GM19395 (cell line): ENCODE data around the gene DNASE1.
"Not testable (repeated sequence)": the region's sequence is repeated elsewhere in the genome, so short reads cannot be mapped to it uniquely, and the experiment has no call there.

Source experiments
- ATAC-seq: cut with Tn5 transposase; IDR thresholded peaks from one replicate; pipeline ENCODE4 v1.9.1; 2021; ENCODE audit warnings: mild to moderate bottlenecking, moderate library complexity; ENCODE audit not compliant: unreplicated experiment

Gene DNASE1

DNA sequence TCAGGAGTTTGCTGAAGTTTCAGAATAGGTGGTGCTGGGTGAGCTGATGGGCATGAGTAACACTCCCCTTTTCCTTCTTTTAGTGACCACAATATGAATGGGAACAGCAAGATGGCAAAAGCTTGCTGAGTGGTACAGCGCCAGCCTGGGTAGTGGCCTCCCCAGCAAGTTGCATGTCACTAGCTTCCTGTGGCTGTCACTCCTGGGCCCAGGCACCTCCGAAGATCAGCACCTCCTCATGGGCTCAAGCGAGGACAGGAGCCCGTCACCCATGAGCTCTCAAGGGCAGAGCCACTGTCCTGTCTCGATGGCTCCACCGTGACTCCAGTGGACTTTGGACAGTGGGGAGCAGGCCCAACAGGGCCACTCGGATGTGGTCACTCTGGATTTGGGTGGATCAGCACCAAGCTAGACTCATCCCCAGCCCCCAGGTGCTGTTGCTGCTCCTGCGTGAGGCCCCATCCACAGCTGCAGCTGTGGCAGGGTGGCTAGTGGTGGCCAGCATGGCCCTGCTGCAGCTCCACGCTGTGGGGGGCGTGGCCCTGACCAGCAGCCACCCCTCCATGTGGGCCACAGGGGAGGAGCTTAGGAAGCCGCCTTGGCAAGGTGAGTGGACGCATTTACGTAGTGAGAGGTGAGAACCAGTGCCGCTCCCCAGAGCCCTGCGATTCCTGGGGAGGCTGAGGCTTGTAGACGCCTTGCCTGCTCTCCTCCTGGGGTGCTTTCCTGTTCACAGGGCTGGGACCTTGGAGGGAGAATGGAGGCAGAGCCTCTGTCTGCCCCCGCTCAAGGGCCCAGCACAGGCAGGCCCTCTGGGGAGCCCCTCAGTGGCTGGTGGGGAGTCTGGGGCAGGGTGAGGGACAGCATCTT lies 13.6 kb upstream of the DNASE1 start:
- no peak for ATAC-seq

DNA sequence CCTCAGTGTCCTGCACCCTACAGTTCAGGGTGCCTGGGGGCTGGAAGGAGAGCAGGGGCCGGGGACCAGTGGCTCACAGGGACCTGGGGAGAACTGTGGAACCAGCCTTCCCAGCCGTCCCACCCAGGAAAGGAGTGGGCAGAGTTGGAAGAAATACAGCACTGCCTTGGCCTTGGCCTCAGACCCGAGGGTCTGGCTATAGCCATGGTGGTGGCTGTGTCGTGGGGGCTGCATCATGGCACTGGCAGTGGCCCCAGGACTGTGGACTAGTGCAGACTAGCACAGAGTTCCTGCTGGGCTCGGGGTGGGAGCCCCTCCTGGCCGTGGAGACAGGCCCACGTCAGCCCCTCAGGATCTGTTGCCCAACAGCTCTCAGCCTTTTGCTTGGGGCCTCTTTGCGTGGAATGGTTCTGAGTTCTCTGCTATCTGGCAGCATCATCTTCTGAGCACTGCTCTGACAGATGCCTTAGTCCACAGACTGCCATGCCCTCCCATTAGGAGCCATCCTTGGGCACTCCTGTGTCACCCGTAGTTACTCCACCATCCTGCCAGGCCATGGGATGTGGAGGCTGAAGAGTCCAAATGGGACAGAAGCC lies 12.6 kb upstream of the DNASE1 start:
- ATAC-seq, result no peak

DNA sequence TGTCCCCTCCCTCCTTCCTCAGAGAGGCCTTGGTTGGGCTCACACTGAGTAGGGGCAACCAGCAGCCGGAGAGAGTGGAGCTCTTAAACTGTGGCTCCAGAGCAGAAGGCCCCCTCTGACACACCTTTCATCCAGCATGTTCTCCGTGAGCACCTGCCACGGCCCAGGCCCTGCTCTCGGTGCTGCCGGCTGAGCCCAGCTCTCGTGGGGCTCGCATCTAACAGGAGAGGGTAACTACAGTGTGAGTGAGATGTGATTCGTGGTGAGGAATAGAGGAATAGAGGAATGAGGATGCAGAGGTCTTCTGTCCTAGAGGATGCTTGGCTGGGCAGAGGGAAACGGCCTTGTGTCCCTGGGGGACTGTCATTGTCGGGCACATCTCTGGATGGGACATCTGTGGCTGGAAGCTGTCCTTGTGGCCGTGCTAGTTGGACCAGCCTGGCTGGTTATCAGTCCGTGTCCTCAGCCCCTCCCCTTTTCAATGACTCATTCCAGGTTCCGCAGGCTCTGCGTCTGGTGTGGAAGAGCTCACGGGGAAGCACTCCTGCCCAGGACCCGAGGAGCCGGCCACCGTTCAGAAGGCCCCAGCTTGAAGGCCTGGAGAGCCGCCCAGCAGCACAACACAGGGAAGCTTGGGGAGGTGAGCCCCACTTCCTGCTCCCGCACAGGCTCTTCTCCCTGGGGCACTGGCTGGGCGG lies 11.9 kb upstream of the DNASE1 start:
- ATAC-seq, result no peak

DNA sequence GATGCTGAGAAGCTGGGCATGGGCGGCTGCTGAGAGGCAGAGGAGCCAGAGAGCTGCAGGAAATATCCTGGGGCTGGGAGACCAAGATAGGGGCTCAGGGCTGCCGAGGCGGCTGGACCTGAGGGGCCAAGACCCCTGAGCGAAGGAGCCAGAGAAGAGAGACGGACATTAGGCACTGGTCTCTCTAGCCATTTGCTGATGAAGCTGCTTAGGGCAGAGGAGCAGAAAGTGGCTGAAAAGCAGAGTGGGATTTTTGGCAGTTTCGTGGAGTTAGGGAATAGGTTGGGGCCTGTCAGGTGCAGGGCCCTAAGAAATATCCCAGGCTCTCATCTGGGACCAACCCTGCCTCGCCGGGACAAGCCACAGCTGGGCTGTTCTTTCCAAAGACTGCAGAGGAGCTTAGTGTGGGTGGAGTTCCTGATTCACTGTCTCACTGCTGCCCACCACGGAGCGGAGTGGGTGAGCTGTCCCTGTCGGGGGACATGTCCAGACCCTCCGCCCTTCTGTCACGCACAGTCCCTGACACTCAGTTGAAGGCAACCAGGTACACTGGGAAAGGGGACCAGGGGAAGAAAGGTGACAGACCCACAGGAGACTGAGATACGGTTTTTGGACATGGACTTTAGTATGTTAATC lies 11.3 kb upstream of the DNASE1 start:
- no peak for ATAC-seq

DNA sequence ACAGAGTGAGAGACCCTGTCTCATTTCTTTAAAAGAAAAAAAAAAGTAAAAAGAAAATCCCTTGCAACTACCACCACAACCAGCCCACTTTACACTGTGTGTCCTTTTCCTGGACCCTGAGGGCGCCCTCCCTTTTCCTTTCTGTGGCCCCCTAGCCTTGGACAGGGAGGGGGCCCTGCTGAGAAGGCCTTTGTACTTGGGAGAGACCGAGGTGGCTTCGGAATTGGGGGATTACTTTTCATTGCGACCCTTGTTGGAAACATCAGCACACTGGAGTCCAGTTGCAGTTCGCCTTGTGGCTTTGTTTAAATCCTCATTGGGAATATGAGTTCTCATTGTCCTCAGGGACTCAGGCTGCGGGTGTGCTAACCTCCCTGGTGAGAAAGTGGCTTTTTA lies 9.4 kb upstream of the DNASE1 start:
- ATAC-seq, result no peak

DNA sequence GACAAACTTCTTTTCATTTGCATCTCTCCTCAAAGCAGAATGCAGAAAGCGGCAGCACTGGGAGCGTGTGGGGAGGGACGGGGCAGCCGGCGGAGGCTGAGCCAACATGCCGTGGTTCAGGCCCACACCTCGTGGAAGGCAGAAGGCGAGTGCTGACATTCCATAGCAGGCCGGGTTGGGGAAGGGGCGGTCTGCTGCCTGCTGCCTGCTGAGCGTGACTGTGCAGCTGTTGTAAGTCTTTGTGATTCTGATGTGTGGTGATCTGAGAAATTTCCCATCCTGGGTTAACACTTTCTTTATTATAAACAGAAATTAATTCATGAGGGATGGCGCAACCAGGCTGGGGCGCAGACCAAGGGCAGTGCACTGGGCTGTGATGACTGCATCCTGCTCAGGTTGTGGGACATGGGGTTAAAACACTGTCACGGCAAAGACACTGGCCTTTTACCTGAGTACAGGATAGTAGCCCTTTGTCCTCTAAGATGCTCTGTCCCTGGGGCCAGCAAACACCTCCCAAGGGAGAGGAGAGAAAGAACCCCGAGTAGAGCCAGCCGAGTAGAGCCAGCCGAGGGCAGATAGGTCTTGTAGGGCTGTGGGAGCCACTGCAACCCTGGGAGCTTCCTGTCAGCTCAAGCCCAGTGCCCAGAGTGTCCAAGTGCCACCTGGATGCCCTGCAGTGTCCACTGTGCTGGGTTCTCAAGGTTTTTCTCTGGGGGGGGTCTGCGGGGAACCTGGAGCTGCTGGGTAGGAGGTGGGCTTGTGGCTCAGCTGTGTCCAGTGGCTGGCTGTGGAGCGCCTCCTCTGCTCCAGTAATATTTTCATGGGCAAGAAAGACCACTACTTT lies 8.8 kb upstream of the DNASE1 start:
- ATAC-seq, result no peak

DNA sequence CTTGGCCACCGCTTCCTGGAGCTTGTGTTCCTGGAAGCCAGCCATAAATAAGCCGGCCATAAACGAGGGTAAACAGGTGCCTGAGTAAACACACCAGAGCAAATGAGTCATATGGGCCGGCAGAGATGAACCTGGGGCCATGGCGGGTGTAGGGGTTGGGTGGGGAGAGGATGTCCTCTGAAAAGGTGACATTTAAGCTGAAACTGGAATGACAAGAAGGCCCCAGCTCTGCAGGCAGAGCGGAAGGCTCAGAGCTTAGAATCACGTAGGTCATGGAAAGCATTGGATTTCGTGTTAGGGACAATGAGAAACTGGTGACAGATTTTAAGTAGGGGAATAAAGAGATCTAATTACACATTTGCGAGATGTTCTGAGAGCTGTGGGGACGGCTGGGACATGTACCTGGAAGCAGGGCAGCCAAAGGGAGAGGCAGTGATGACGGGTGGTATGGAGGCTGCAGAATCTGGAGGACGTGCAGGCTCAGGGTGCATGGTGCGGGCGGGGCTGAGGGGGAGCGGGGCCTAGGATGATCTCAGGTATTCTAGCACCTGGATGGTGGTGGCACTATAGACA lies 8.1 kb upstream of the DNASE1 start:
- ATAC-seq, result no peak

DNA sequence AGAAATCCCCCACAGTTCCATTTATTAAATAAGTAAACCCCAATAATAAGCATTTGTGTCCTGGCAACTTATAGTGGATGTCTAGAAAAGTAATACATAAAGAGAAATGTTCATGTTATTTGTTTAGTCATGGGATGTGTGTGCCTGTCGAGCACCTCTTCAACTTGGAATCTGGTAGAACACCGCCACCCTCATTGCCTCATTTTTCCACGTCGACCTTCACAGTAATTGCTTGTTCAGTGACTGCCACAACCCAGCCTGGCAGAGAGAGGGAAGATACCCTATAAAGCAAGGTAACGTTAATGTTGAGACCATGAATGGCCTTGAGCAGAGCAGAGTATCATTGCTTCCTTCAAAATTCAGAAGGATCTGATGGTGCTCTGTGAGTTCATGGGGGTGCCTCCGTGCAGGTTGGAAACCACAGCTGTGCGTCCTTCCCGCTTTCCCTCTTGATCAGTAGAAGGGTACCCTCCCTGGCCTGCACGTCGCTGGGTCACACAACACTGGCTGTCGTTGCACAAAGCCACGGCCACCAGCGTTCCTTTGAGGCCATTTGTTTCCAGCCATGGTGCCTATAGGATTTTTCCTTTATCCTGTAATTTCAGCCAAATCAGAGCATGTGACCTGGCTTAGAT lies 3.7 kb upstream of the DNASE1 start:
- no peak for ATAC-seq

DNA sequence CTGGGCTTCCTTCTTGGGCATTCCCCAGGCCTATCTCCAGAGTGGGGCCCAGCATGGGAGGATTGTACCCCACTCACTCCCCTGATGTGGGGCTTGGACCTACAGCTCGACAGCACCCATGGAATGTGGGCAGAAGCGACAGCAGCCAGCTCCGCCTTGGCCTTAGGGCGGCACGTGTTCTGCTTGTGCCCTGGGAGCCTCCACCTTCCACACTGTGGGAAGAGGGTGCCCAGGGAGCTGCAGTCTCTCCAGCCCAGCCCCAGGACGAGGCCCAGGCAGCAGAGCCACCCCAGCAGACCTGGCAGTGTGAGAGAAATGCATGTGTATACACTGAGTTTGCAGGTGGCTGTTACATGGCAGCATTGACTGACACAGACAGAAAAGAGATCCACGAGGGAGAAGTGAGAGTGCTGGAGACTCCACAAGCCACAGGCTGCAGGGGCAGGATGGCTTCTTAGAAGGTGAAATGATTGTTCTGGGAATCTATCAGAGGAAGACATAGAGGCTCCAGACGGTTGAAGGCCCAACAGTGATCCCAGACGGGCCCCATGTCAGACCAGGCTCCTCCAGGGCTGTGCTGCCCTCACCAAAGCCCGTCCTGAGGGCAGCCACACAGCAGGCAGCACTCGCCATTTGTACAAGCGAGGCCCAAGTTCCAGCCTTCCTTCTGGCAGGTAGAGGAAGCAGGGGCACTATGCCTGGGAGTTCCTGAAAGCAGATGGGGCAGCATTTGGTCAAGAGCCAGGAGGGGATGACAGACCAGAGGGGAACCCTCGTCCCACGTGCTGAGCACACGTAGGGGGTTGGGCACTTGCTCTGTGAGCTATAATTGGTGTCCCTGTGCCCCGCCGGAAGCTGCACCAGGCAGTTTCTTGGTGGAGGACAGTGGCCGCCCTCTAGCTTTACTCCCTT lies 2.8 kb upstream of the DNASE1 start:
- ATAC-seq, result no peak

DNA sequence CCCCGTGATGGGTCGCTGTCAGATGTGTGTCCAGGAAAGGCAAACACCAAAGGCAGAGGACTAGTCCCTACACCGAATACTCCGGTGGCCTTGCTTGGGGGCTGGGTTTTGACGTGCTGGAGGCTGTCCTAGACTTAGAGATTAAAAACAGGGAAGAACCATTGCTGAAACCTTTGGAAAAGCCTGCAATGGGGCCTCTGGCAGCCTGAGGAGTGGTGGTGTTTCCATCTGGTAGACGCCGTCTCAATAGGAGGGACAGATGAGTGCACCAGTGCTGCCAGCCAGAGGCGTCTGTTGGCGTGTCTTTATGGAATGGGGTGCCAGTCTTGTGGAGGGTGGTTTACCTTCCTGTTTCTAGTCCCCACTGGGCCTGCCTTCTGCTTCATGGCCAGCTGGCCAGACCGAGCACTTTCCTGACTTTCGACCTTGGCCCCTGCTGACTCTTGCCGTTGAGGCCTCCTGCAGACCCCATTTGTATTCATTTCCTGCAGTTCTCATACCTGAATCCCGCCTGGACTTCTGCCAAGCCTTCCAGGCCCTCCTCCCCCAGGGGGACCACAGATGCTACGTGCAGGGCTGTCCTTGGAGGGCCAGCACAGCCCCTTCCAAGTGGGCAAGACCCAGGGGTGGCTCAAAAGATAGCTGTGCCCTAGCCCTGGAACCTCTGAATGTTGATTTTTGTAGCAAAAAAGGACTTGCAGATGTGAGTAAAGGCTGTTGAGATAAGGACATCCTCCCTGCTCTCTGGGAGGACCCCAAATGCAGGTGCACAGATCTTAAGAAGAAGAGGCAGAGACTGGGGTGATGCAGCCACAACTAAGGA lies 1.9 kb upstream of the DNASE1 start:
- no peak for ATAC-seq

DNA sequence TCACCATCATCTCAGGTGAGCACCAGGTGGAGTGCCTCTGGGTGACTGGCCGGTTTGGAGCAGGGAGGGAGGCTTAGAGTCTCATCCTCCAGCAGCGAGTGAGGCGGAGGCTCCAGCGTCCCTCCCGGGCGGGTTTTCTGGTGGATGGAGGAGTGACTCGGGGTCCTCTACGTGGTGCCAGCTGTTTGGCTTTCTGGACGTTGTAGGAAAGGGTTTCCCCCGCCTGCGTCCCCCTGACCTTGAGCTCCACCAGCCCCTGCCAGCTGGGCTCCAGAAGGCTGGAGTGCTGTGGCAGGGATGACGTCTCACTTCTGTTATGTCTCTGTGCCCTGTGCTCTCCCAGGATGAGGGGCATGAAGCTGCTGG lies 522 bp downstream of the DNASE1 start:
- ATAC-seq, result no peak

DNA sequence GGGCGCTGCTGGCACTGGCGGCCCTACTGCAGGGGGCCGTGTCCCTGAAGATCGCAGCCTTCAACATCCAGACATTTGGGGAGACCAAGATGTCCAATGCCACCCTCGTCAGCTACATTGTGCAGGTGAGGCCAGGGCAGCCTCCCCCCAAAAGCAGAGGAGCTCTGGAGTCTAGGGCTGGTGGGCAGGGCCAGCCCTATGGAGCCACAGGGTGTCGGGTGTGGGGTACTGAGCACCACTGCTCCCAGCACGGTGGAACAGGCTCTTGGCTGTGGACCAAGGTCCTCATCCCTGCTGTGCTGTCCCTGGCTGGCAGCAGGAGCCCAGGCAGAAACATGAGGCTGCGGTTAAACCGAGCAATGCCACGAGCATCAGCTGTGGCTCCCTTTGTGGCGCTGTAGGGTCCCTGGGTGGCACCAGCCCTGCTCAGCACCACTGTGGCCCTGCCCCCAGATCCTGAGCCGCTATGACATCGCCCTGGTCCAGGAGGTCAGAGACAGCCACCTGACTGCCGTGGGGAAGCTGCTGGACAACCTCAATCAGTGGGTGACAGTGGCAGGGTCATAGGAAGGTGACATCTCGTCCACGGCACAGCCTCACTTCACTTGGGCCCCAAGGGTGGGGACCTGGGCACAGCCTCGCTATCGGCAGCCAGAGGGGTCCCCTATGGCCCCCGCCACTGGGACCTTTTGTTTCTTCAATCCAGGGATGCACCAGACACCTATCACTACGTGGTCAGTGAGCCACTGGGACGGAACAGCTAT lies 1.1 kb downstream of the DNASE1 start:
- ATAC-seq, result no peak

DNA sequence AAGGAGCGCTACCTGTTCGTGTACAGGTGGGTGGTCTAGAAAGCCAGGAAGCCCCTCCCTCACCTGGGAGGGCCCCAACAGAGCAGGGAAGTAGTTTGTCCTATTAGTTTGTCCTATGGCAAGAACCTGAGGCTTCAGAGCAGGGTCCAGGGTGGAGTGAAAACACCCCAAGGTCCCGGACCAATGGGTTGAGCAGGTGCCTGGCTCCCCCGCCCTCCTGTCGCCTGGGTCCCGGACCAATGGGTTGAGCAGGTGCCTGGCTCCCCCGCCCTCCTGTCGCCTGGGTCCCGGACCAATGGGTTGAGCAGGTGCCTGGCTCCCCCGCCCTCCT lies 1.6 kb downstream of the DNASE1 start:
- not testable (repeated sequence) for ATAC-seq

DNA sequence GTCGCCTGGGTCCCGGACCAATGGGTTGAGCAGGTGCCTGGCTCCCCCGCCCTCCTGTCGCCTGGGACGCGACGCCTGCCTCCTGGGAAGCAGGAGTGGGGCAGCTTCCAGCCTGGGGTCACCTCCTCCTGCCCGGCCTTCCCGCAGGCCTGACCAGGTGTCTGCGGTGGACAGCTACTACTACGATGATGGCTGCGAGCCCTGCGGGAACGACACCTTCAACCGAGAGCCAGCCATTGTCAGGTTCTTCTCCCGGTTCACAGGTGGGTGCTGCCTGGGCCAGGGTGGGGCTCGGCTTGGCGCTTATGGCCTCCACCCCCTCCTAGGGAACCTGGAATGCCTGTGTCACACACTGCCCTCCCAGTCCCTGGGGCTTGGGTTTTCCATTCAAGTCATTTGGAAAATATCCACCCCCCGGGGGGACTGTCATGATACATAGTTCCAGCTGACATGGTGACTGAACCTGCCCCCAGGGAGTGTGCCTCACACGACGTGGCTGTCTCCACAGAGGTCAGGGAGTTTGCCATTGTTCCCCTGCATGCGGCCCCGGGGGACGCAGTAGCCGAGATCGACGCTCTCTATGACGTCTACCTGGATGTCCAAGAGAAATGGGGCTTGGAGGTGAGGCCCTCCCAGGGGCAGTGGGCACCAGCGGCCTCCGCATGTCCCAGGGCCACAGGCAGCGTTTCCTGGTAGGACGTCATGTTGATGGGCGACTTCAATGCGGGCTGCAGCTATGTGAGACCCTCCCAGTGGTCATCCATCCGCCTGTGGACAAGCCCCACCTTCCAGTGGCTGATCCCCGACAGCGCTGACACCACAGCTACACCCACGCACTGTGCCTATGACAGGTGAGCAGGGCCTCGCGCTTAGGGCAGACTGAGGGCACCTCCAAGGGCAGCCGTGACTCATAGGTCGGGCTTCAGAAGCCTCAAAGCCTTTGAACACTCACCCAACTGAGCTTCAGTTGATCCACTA lies 2.3 kb downstream of the DNASE1 start:
- no peak for ATAC-seq

DNA sequence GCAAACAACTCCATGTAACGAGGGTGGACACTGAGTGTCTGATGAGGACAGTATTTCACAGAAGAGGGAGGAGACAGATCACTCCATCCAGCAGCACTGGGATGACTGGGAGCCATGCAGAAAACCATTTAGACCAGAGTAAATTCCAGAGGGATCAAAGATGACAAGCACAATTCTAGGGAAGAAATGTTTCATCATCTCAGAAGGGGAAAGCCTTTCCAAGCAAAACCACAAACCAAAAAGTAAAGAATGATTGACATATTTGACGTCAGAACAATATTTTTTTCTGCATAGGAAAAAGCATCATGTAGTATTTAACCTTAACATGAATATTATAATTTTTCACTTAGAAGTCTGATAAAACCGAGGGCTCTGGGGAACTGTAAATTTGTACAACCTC lies 4.8 kb downstream of the DNASE1 start:
- ATAC-seq, result no peak

DNA sequence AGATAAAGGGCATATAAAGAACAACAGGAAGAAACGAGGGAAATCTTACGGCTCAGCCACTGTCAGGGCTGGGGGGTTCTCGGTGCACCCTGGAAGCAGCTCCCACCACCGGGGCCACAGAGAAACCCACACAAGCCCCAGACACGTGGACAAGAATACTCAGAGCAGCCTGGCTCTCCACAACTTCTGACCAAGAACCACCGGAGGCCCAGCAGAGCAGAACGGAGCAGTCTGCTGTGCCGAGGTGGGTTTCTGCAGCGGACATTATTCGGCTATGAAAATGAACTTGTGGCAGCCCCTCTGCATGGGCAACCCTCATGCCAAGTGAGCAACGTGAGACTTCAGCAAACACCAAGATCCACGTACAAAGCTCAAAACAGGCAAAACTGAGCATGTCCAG lies 6.8 kb downstream of the DNASE1 start:
- no peak for ATAC-seq
